MG63 (cell line): Measurements from ENCODE around the gene RASA3. TPM values are rescaled to one million over a fixed set of nuclear protein-coding genes. Genes with fewer than 3 reads are reported as not detected.
"Not testable (repeated sequence)": the region's sequence is repeated elsewhere in the genome, so short reads cannot be mapped to it uniquely, and the experiment has no call there.

Source experiments
- DNase-seq: peaks from one replicate; pipeline ENCODE4 v3.0.0-alpha.2; 2020
- H3K27me3 ChIP-seq: fragments of 250-450 bp; sonication (Bioruptor Pico); 2 replicates; pipeline ENCODE4 v1.5.1; 2020; ENCODE audit warnings: mild to moderate bottlenecking, moderate library complexity
- H3K36me3 ChIP-seq: fragments of 250-450 bp; sonication (Bioruptor Pico); 2 replicates; pipeline ENCODE4 v1.5.1; 2020; ENCODE audit warnings: mild to moderate bottlenecking, moderate library complexity
- H3K4me3 ChIP-seq: fragments of 250-450 bp; sonication (Bioruptor Pico); 2 replicates; pipeline ENCODE4 v1.5.1; 2020; ENCODE audit warnings: mild to moderate bottlenecking, moderate library complexity
- H3K9me3 ChIP-seq: fragments of 250-450 bp; sonication (Bioruptor Pico); 2 replicates; pipeline ENCODE4 v1.5.1; 2020; ENCODE audit warnings: mild to moderate bottlenecking, moderate library complexity
- total RNA-seq: library from RNA; depleted of rRNA; stranded (reverse); fragments of >200 nt; shearing (Covaris generic); gene quantifications from 2 replicates; pipeline ENCODE4 v1.2.3, GENCODE V29; 2014; ENCODE audit warnings: low replicate concordance

The RASA3 gene
- total RNA-seq, 1 experiment from 2014 or later: 21.7 TPM

DNA sequence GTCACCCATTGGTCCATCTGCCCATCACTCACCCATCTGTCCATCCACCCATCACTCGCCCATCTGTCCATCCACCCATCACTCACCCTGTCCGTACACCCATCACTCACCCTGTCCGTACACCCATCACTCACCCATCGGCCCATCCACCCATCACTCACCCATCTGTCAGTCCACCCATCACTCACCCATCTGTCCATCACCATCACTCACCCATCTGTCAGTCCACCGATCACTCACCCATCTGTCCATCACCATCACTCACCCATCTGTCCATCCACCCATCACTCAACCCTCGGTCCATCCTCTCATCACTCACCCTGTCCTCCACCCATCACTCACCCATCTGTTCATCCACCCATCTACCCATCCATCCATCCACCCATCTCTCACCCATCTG is 143.6 kb downstream of the RASA3 start:
- H3K4me3 ChIP-seq, DNase-seq, H3K9me3 ChIP-seq, H3K27me3 ChIP-seq: not testable (repeated sequence)
- H3K36me3 ChIP-seq: peaks cover 28% of the 10 kb centered on the region

GRCh38 chr13:113982296-113982661 is 150.1 kb downstream of the RASA3 start:
- Histone ChIP-seq H3K4me3 (no peak overlapping the region), H3K27me3 (no peaks in the 10 kb centered on the region), H3K36me3 (peaks cover 22% of the 10 kb centered on the region), H3K9me3 (no peaks in the 10 kb centered on the region)
- DNase-seq: no peak

DNA sequence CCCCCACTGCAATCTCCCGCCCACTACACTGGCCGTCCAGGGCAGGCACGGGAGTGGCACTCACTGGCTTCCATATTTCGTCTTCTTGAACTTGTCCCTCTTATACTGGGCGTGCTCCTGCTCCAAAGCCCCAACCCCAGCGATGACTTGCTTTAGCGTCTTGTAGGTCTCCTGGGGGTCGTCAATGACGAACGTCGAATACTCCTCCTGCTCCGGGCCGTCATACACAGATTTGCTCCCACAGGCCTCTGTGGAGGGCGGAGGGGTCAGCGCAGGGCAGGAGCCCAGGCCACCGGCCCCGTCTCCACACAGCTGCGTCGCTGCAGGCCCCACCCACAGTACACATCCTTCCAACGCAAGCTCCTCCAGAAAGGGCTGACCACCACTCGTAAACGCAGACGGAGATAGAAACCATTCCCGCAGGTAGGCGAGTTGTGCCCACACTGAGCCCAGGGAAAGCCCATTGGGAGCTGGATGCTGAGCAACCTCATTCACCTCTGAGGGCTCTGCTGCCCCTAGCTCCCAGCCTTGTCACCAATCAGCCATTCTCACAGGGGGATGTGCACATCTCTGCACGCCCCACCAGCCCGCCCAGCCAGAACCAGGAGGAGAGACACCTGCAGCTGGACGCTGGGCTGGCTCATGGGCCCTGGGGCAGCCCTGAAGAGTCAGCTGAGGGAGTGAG is 150.7 kb downstream of the RASA3 start:
- H3K36me3 ChIP-seq: peaks cover 25% of the 10 kb centered on the region
- no peak for DNase-seq
- H3K27me3 ChIP-seq: no peaks in the 10 kb centered on the region

DNA sequence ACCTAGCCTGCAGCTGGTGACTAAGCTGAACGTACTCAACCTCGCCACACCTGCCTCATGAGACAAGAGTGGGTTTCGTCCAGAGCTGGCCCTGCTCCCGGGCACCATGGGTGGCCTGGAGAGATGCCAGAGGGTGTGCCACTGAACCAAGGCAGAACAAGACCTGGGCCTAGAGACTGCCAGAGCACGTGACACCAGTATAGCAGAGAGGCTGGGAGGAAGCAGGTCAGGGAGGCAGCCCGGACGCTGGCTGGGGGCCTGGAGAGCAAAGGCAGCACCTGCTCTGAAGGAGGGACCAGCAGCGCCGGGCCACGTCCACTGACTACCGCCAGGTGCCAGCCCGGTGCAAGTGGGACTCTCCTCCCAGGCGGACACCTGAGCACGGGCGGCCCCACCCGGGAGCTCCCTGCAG is 151.2 kb downstream of the RASA3 start:
- Histone ChIP-seq H3K9me3 (no peaks in the 10 kb centered on the region), H3K27me3 (no peaks in the 10 kb centered on the region), H3K4me3 (no peak overlapping the region), H3K36me3 (peaks cover 28% of the 10 kb centered on the region)
- peak; percentile 73 for DNase-seq

More for the DNA sequence above, 150.7 kb downstream of the RASA3 start:
- Histone ChIP-seq H3K4me3 (no peak overlapping the region), H3K9me3 (no peaks in the 10 kb centered on the region)

DNA sequence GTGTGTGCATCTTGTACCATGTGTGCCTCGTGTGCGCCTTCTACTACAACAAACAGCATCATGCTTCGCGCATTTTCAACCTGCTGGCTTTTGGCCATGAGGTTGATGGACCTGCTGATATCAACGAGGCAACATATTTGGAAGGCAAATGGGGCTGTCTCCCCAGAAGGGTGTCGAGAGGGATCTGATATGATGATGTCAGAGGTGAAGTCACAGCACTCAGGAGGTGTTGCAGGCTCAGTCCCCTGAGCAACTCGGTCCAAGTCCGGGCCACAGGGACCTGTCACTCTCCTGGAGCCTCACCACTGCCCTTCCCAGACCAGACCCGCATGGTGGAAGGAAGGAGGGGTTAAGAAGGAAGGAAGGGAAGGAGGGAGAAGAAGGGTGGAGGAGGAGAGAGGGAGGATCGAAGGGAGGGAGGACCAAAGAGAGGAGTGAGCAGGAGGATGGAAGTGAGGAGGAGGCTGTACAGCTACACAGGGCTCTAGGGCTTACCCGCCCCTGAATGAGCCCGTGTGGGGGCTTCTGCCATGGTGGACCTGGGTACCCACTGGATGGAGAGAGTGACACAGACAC is 151.8 kb downstream of the RASA3 start:
- Histone ChIP-seq H3K27me3 (no peaks in the 10 kb centered on the region), H3K4me3 (no peak overlapping the region), H3K36me3 (peaks cover 31% of the 10 kb centered on the region), H3K9me3 (no peaks in the 10 kb centered on the region)
- DNase-seq: no peak

- Histone ChIP-seq H3K4me3 (no peak overlapping the region), H3K36me3 (peaks cover 35% of the 10 kb centered on the region), H3K27me3 (no peaks in the 10 kb centered on the region), H3K9me3 (no peaks in the 10 kb centered on the region)
- no peak for DNase-seq
Observed at GRCh38 chr13:113979791-113980471, 152.5 kb downstream of the RASA3 start.

DNA sequence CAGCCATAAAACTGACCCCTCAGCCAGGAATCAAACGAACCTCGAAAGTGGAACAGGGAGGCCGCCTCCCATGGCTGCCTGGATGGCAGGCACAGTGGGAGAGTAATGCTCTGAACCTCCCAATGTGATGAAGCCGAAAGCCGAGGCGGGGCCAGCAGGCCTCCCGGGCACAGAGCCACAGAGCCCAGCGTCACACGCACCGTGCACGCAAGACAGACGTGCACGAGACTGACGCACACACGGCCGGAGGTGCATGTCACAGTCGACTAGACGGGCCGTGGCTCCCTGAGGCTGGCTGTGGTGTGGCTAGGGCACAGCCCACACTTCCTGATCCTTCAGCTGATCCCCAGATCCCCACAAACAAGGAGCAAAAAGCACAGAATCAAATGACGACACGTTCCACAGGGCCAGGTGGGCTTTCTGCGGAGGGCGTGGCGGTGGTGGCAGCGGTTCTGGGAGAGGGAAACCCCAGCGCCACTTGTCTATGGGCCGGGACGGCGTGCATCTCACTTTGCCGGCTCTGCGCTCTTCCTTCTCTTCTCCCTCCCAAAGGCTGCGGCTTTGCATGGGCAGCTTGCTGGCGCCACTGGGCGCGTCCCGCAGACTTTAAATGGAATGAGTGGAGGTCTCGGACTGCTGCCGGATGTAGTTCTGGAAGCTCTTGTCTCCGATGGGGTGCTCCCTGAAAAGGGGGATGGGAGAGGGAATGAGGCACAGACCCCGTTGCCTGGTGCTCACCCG is 153.5 kb downstream of the RASA3 start:
- Histone ChIP-seq H3K36me3 (peaks cover 35% of the 10 kb centered on the region), H3K27me3 (no peaks in the 10 kb centered on the region), H3K9me3 (no peaks in the 10 kb centered on the region), H3K4me3 (no peak overlapping the region)
- no peak for DNase-seq

DNA sequence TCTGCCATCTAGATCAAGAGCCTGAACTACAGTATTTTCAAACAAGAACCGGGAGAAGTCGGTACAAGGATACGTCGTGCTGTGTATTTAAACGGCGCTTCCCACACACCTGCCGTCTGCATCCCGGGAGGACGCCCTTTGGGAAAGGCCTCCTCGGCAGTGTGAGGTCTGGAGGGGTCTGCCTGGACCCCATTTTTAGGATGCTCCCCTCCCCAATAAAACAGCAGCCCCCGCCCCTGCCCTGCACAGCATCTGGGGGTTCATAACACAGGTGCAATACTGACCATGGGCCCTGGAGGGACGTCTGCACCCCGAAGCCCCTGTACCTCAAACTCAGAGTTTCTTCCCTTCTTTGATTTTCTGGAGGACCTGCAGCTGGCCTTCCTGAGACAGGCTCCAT is 154.4 kb downstream of the RASA3 start:
- DNase-seq: no peak
- H3K4me3 ChIP-seq: no peak overlapping the region
- H3K27me3 ChIP-seq: no peaks in the 10 kb centered on the region
- H3K9me3 ChIP-seq: no peaks in the 10 kb centered on the region
- H3K36me3 ChIP-seq: peaks cover 35% of the 10 kb centered on the region

DNA sequence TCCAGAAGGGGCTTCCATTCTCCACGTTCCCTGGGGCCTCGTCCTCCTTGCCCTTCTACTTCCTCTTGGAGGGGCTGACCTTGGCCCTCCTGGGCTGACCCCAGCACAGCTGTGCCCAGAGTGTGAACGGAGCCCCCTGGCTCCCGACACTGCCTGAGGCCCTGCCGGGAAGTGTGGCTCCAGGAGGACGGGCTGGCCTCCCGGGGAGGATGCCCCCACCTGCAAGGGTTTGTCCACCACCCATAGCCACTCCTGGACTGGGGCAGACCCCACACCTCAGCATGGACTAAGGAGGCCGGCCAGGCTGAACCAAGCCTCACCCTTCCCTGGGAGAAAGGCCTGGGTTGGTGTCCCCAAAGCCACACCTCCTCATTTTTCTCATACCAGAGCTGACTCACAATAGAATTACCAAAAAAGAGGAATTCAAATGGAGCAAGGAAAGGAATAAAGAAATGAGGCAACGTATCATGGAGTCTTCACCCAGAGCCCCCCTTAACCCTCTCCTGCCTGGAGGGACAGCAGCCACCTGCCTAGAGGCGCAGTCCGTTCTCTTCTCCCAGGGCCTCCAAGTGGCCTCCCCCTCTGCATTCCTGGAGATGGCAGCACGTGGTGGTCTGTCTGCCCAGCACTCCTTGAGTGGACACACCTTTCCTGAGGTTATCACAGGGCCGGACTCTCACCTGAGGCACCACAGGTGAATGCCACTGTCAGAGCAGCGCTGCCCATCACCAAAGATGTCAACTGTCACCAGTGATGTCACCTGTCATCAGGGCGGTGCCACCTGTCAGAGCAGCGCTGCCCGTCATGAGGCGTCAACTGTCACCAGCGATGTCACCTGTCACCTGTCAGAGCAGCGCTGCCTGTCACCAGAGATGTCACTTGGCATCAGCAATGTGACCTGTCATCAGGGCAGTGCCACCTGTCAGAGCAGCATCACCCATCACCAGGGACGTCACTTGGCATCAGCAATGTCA is 155.4 kb downstream of the RASA3 start:
- no peaks in the 10 kb centered on the region for H3K27me3 ChIP-seq
- no peaks in the 10 kb centered on the region for H3K9me3 ChIP-seq
- peak; percentile 48 for DNase-seq
- H3K4me3 ChIP-seq: no peak overlapping the region
- peaks cover 37% of the 10 kb centered on the region for H3K36me3 ChIP-seq

- Histone ChIP-seq H3K9me3 (no peaks in the 10 kb centered on the region), H3K27me3 (no peaks in the 10 kb centered on the region), H3K36me3 (peaks cover 28% of the 10 kb centered on the region), H3K4me3 (no peak overlapping the region)
- DNase-seq: no peak
Observed at GRCh38 chr13:113975416-113975815, 157.0 kb downstream of the RASA3 start.

- H3K36me3 ChIP-seq: peaks cover 24% of the 10 kb centered on the region
- no peaks in the 10 kb centered on the region for H3K9me3 ChIP-seq
- no peak for DNase-seq
- no peak overlapping the region for H3K4me3 ChIP-seq
- no peaks in the 10 kb centered on the region for H3K27me3 ChIP-seq
Observed at GRCh38 chr13:113974304-113975281, 157.8 kb downstream of the RASA3 start.

DNA sequence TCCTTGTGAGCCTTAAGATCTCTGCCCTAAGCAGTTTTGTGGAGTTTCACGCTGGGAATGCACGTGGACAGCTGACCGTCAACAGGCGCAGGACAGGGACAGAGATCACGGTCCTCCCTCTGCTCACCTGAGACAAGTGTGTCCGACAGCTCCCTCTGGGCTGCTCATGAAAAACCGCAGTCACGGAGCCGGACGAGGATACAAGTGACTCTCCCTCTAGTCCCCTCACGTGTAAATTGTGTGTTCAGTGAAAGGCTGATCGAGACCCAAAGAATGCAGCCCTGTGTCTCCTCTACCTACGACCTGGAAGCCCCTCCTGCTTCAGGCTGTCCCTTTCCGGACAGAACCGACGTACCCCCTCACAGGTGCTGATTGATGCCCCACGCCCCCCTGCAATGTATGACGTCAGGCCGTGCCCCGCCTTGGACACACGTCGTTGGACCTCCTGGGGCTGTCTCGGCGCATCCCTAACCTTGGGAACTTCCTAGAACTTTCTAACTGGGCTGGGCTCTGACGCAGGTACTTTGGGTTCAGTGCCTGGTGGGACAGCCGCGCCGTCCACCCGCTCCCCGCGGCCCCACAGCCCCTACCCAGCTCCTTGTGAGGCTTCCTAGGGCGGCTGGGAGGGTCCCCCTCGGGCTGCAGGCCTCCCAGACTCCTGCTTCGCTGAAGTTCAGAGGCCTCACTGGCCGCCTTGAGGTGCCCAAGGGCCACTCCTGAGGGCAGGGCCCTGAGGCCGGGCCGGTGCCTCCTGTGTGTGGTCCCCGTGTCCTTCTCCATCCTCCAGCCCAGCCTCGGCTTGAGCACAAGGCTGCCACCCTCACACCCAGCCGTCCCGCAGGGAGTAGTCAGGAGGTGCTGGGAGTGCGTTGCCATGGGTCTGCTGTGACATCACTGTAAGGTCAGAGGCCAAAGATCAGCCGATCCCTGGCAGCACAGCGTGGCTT is 158.9 kb downstream of the RASA3 start, which contains the start of gene C13orf46:
Gene C13orf46 (minus strand): TSS at position 859 of the 947 bp plus-strand sequence. CDS start 79 bp downstream, at position 780.
- no peak for DNase-seq
- no peaks in the 10 kb centered on the region for H3K9me3 ChIP-seq
- H3K36me3 ChIP-seq: peaks cover 24% of the 10 kb centered on the region
- H3K27me3 ChIP-seq: no peaks in the 10 kb centered on the region
- no peak within 1 kb of the TSS for H3K4me3 ChIP-seq

- Histone ChIP-seq H3K36me3 (peaks cover 21% of the 10 kb centered on the region), H3K9me3 (no peaks in the 10 kb centered on the region), H3K27me3 (no peaks in the 10 kb centered on the region), H3K4me3 (no peak overlapping the region)
- DNase-seq: no peak
Observed at GRCh38 chr13:113972451-113973217, 159.8 kb downstream of the RASA3 start.
